ENCODE results near the gene TSPAN12. TPM values are rescaled to one million over a fixed set of nuclear protein-coding genes. Genes with fewer than 3 reads are reported as not detected.

TSPAN12 gene
- total and polyA plus RNA-seq, 7 donors, result 1.5 to 3.8 (median 2.3) TPM

DNA sequence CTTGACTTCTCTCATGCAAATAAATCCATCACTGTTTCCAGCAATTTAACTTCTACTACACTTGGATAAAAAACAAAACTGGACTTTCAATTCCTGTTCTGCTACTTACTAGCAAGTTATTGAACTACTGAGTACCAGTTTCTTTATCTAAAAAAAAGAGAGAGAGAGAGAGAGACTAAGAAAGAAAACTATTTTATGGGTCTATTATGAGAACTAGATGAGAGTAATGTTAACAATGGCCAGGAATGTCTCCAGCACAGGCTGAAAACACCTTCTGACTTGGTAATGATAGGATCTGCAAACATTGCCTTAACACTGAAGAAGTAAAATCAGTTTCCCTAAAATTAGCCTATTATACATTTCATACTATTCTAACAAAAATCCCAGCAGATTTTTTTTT, 5.2 kb downstream of the TSPAN12 start:
- intact Hi-C loops (cut with DNase I), result no loop called here
- Histone ChIP-seq H3K36me3 (ENCODE audit: insufficient read depth in 1 of 2, low read depth in 1 of 2) (no peaks in the 10 kb centered on the region), H3K9me3 (no peaks in the 10 kb centered on the region), H3K4me1 (no peaks in the 10 kb centered on the region), H3K27ac (no peak overlapping the region), H3K27me3 (ENCODE audit: insufficient read depth in 3 of 3, low read length in 2 of 3) (no peaks in the 10 kb centered on the region), H3K4me3 (no peak overlapping the region)
- ATAC-seq (no peak), DNase-seq (no peak)
- TF ChIP-seq, protein P1, sequence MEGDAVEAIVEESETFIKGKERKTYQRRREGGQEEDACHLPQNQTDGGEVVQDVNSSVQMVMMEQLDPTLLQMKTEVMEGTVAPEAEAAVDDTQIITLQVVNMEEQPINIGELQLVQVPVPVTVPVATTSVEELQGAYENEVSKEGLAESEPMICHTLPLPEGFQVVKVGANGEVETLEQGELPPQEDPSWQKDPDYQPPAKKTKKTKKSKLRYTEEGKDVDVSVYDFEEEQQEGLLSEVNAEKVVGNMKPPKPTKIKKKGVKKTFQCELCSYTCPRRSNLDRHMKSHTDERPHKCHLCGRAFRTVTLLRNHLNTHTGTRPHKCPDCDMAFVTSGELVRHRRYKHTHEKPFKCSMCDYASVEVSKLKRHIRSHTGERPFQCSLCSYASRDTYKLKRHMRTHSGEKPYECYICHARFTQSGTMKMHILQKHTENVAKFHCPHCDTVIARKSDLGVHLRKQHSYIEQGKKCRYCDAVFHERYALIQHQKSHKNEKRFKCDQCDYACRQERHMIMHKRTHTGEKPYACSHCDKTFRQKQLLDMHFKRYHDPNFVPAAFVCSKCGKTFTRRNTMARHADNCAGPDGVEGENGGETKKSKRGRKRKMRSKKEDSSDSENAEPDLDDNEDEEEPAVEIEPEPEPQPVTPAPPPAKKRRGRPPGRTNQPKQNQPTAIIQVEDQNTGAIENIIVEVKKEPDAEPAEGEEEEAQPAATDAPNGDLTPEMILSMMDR (IDR thresholded peaks at IDR 0.05), result no peak

DNA sequence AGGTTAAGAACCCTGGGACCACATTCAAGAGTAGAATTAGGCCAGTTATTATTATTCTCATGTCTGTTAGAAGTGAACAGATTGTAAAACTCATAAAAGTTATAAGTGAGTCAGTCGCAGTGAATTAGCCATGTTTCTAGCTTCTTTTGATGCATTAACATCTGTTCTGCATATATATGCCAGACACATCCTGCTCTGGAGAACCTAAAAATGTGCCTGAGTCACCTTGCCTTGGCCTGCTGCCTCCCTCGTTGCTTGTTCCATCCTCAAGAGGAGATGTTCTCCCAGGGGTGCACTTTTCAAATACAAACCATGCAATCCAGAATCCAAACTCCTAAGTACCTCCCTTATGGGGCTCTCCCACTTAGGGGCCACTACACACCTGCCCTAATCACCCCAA, 14.8 kb downstream of the TSPAN12 start:
- Histone ChIP-seq H3K36me3 (ENCODE audit: insufficient read depth in 1 of 2, low read depth in 1 of 2) (no peaks in the 10 kb centered on the region), H3K4me3 (no peak overlapping the region)
- 46 to 53% (median 48%) methylated on average over 2 of the region's 2 CpGs for WGBS, 3 donors

DNA sequence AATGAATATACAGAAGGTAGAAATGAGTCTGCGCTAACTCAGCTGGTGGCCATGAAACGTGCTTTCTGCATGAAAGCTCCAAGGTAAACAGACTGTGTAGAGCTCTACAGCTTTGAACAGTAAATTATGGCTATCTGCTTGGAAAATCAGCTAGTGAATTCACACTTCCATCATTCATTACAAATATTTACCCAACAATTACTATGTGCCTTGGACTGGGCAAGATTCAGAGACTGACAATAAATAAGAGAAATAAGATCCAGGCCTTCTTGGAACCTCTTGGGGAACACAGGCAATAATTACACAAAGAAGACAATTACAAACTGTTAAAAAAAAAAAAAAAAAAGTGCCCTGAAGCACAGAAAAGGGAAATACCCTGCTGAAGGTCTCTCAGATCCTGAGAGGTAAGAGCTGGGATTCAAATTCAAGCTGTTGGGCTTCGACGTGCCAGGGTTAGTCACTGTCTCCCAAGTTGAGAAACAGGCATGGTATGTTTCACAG, 15.8 kb downstream of the TSPAN12 start:
- H3K4me1 ChIP-seq, result no peaks in the 10 kb centered on the region

More for the DNA sequence above, 14.8 kb downstream of the TSPAN12 start:
- intact Hi-C loops (cut with DNase I), result loop anchor here in 1 of 2 donors (5.0 kb wide), 1 partner anchor 36 kb away; no protein-coding TSS in a partner anchor
- TF ChIP-seq, protein P1 (IDR thresholded peaks at IDR 0.05), result no peak
- no peaks in the 10 kb centered on the region for H3K27me3 ChIP-seq (ENCODE audit: insufficient read depth in 3 of 3, low read length in 2 of 3)
- H3K9me3 ChIP-seq, result no peaks in the 10 kb centered on the region
- DNase-seq (no peak), ATAC-seq (no peak)
- no peaks in the 10 kb centered on the region for H3K4me1 ChIP-seq
- H3K27ac ChIP-seq, result no peak overlapping the region

DNA sequence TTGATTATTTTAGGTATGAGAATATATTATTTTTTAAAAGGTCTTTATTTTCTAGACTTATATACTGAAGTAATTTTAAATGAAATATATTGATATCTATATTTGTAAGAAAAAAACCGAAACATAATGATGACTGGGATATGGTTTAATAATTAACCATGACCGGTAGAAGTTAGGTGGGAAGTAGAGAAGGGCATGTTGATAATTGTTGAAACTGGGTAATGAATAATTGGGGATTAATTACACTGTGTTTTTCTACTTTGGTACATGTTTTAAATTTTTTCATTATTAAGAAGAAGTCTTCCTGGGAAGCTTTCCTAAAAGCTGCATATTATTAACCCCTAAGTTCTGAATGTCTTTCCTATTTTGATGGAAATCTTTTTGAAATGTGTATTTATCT, 16.3 kb downstream of the TSPAN12 start:
- intact Hi-C loops (cut with DNase I), result loop anchor here in 1 of 2 donors (5.0 kb wide), 1 partner anchor 34 kb away; no protein-coding TSS in a partner anchor
- Histone ChIP-seq H3K36me3 (ENCODE audit: insufficient read depth in 1 of 2, low read depth in 1 of 2) (no peaks in the 10 kb centered on the region), H3K9me3 (no peaks in the 10 kb centered on the region), H3K27ac (no peak overlapping the region), H3K4me3 (no peak overlapping the region), H3K4me1 (no peaks in the 10 kb centered on the region), H3K27me3 (ENCODE audit: insufficient read depth in 3 of 3, low read length in 2 of 3) (no peaks in the 10 kb centered on the region)
- DNase-seq (no peak), ATAC-seq (no peak)
- TF ChIP-seq, protein P1 (IDR thresholded peaks at IDR 0.05), result no peak
- WGBS, 3 donors, result 90 to 95% (median 92%) methylated on average over 2 of the region's 2 CpGs

More for the DNA sequence above, 15.8 kb downstream of the TSPAN12 start:
- intact Hi-C loops (cut with DNase I), result loop anchor here in 1 of 2 donors (5.0 kb wide), 1 partner anchor 35 kb away; no protein-coding TSS in a partner anchor
- no peak overlapping the region for H3K4me3 ChIP-seq
- DNase-seq (no peak), ATAC-seq (no peak)
- no peaks in the 10 kb centered on the region for H3K27me3 ChIP-seq (ENCODE audit: insufficient read depth in 3 of 3, low read length in 2 of 3)
- H3K36me3 ChIP-seq (ENCODE audit: insufficient read depth in 1 of 2, low read depth in 1 of 2), result no peaks in the 10 kb centered on the region
- TF ChIP-seq, protein P1 (IDR thresholded peaks at IDR 0.05), result no peak
- H3K27ac ChIP-seq, result no peak overlapping the region
- H3K9me3 ChIP-seq, result no peaks in the 10 kb centered on the region
- 80 to 88% (median 82%) methylated on average over 4 of the region's 4 CpGs for WGBS, 3 donors

DNA sequence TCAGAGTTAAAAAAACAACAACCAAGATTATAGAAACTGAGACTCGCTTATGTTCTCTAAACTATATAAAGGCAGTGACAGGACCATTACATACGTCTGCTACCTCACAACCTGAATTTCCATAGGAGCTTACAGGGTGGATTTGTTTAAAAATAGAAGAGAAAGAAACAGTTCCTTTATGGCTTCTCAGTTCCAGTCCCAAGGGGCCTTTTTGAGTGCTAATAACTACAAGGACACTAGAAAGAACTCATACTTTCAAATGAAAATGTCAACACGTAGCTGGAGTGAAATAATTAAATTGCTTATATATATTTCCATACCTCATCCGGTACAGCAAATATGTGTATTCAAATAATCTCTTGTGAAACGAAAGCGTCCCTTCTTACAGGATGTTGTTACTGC, 19.7 kb downstream of the TSPAN12 start:
- intact Hi-C loops (cut with DNase I), result no loop called here
- 66 to 75% (median 74%) methylated on average over 6 of the region's 6 CpGs for WGBS, 3 donors
- no peak overlapping the region for H3K4me3 ChIP-seq
- H3K27ac ChIP-seq, result no peak overlapping the region
- H3K9me3 ChIP-seq, result no peaks in the 10 kb centered on the region
- TF ChIP-seq, protein P1 (IDR thresholded peaks at IDR 0.05), result no peak
- H3K4me1 ChIP-seq, result no peaks in the 10 kb centered on the region
- no peaks in the 10 kb centered on the region for H3K36me3 ChIP-seq (ENCODE audit: insufficient read depth in 1 of 2, low read depth in 1 of 2)
- H3K27me3 ChIP-seq (ENCODE audit: insufficient read depth in 3 of 3, low read length in 2 of 3), result no peaks in the 10 kb centered on the region
- no peak for DNase-seq
- ATAC-seq, result no peak
